Activated effector memory CD4-positive, alpha-beta T cell treated with Interleukin-2 at 50 U/mL for 16 hours (primary cell): ENCODE measurements around the gene CISTR.
"Not testable (repeated sequence)": the region's sequence is repeated elsewhere in the genome, so short reads cannot be mapped to it uniquely, and the experiment has no call there.

ENCODE experiments used
- DNase-seq: peaks from one replicate; pipeline ENCODE4 v3.0.0-alpha.2; 2020

Gene CISTR

GRCh38 chr12:53762793-53763192 lies 11.0 kb upstream of the CISTR start:
- DNase-seq, result not testable (repeated sequence)

GRCh38 chr12:53761306-53761705 lies 9.5 kb upstream of the CISTR start:
- no peak for DNase-seq

GRCh38 chr12:53759261-53759660 lies 7.5 kb upstream of the CISTR start:
- DNase-seq, result no peak

GRCh38 chr12:53758730-53759103 lies 6.9 kb upstream of the CISTR start:
- no peak for DNase-seq

- DNase-seq, result no peak
Measured at GRCh38 chr12:53758081-53758729, 6.4 kb upstream of the CISTR start.

- peak; percentile 67 for DNase-seq
Measured at GRCh38 chr12:53757101-53757770, 5.5 kb upstream of the CISTR start.

- no peak for DNase-seq
Measured at GRCh38 chr12:53756300-53757100, 4.7 kb upstream of the CISTR start.

GRCh38 chr12:53755893-53756292 lies 4.1 kb upstream of the CISTR start:
- DNase-seq, result no peak

GRCh38 chr12:53755451-53755891 lies 3.7 kb upstream of the CISTR start:
- DNase-seq, result no peak

- no peak for DNase-seq
Measured at GRCh38 chr12:53754633-53755264, 3.0 kb upstream of the CISTR start.

- no peak for DNase-seq
Measured at GRCh38 chr12:53754188-53754585, 2.4 kb upstream of the CISTR start.

- DNase-seq, result no peak
Measured at GRCh38 chr12:53752621-53753020, 842 bp upstream of the CISTR start.

GRCh38 chr12:53752192-53752601 lies 418 bp upstream of the CISTR start:
- no peak for DNase-seq

GRCh38 chr12:53750812-53751335 lies 905 bp downstream of the CISTR start:
- peak; percentile 8 for DNase-seq

- no peak for DNase-seq
Measured at GRCh38 chr12:53749986-53750811, 1.6 kb downstream of the CISTR start.

GRCh38 chr12:53748072-53748840 lies 3.5 kb downstream of the CISTR start:
- no peak for DNase-seq

- no peak for DNase-seq
Measured at GRCh38 chr12:53747095-53747494, 4.7 kb downstream of the CISTR start.

GRCh38 chr12:53746592-53747092 lies 5.1 kb downstream of the CISTR start:
- peak; percentile 71 for DNase-seq

GRCh38 chr12:53744751-53745150 lies 7.0 kb downstream of the CISTR start:
- no peak for DNase-seq

- no peak for DNase-seq
Measured at GRCh38 chr12:53744130-53744441, 7.7 kb downstream of the CISTR start.
